Neural progenitor cell (in vitro differentiated cells): ENCODE measurements around the gene GAB3. TPM values are rescaled to one million over a fixed set of nuclear protein-coding genes. Genes with fewer than 3 reads are reported as not detected.

Experiments
- DNase-seq: peaks from one replicate; pipeline ENCODE4 v3.0.0-alpha.2; 2016; ENCODE audit warnings: low spot score
- H2AFZ ChIP-seq: fragments of 200-600 bp; sonication (generic); replicated peaks from 2 replicates; pipeline ENCODE4 v1.6.1; 2016; ENCODE audit warnings: antibody characterized with exemption
- H3F3A ChIP-seq: fragments of 200-600 bp; sonication (generic); 2 replicates; pipeline ENCODE4 v1.6.1; 2016; ENCODE audit warnings: antibody characterized with exemption, low read depth
- H3K27ac ChIP-seq: fragments of 200-600 bp; sonication (generic); 2 replicates; pipeline ENCODE4 v1.5.1; 2016; ENCODE audit warnings: mild to moderate bottlenecking
- H3K27me3 ChIP-seq: fragments of 200-600 bp; sonication (generic); 2 replicates; pipeline ENCODE4 v1.6.1; 2016; ENCODE audit warnings: mild to moderate bottlenecking, moderate library complexity
- H3K36me3 ChIP-seq: fragments of 200-600 bp; sonication (generic); 2 replicates; pipeline ENCODE4 v1.5.1; 2016
- H3K4me1 ChIP-seq: fragments of 200-600 bp; sonication (generic); 2 replicates; pipeline ENCODE4 v1.6.1; 2016; ENCODE audit warnings: mixed run types
- H3K4me2 ChIP-seq: fragments of 200-600 bp; sonication (generic); 2 replicates; pipeline ENCODE4 v1.6.1; 2016
- H3K4me3 ChIP-seq: fragments of 200-600 bp; sonication (generic); 2 replicates; pipeline ENCODE4 v1.5.1; 2016
- H3K79me2 ChIP-seq: fragments of 200-600 bp; sonication (generic); 2 replicates; pipeline ENCODE4 v1.6.1; 2016; ENCODE audit warnings: low read depth
- H3K9ac ChIP-seq: fragments of 200-600 bp; sonication (generic); 2 replicates; pipeline ENCODE4 v1.6.1; 2016
- H3K9me3 ChIP-seq: fragments of 200-600 bp; sonication (generic); 2 replicates; pipeline ENCODE4 v1.5.1; 2016; ENCODE audit warnings: low read depth
- H4K20me1 ChIP-seq: fragments of 200-600 bp; sonication (generic); 2 replicates; pipeline ENCODE4 v1.6.1; 2016; ENCODE audit warnings: low read depth
- H3K27ac Mint-ChIP-seq: 3 replicates; pipeline ENCODE4 v1.8.0; 2021; ENCODE audit warnings: mixed read lengths
- H3K27me3 Mint-ChIP-seq: 2 replicates; pipeline ENCODE4 v1.8.0; 2022; ENCODE audit warnings: low read depth, mild to moderate bottlenecking, inconsistent platforms, moderate library complexity, mixed read lengths; ENCODE audit not compliant: insufficient read depth
- H3K36me3 Mint-ChIP-seq: 3 replicates; pipeline ENCODE4 v1.8.0; 2021; ENCODE audit warnings: mixed read lengths
- H3K4me1 Mint-ChIP-seq: 3 replicates; pipeline ENCODE4 v1.8.0; 2021; ENCODE audit warnings: mixed read lengths
- H3K4me3 Mint-ChIP-seq: 3 replicates; pipeline ENCODE4 v1.8.0; 2021; ENCODE audit warnings: mild to moderate bottlenecking, moderate library complexity, mixed read lengths
- H3K9me3 Mint-ChIP-seq: 3 replicates; pipeline ENCODE4 v1.8.0; 2020; ENCODE audit warnings: mixed read lengths
- CTCF ChIP-seq: fragments of 200-600 bp; sonication (generic); IDR thresholded peaks from 2 replicates; pipeline ENCODE4 v1.5.1; 2017; ENCODE audit warnings: antibody characterized with exemption, mild to moderate bottlenecking
- EZH2 ChIP-seq: fragments of 200-600 bp; sonication (generic); IDR thresholded peaks from 2 replicates; pipeline ENCODE4 v1.6.1; 2017; ENCODE audit warnings: antibody characterized with exemption, mild to moderate bottlenecking, moderate library complexity
- EZH2phosphoT487 ChIP-seq: fragments of 200-600 bp; sonication (generic); IDR thresholded peaks from 2 replicates; pipeline ENCODE4 v1.6.1; 2017; ENCODE audit warnings: antibody characterized with exemption
- total RNA-seq: library from RNA; depleted of rRNA; stranded (reverse); fragments of >200 nt; gene quantifications from 2 replicates; pipeline ENCODE4 v1.2.3, GENCODE V29; 2015; ENCODE audit warnings: low replicate concordance

GAB3 gene
- total RNA-seq, 1 donor from 2014 or later: not detected

- no peak overlapping the region for H3K4me3 ChIP-seq
- no peak overlapping the region for H2AFZ ChIP-seq
- H3K27ac ChIP-seq: no peak overlapping the region
- H3K9me3 ChIP-seq: peaks cover 2% of the 10 kb centered on the region
- no peak overlapping the region for H3K9ac ChIP-seq
- no peaks in the 10 kb centered on the region for H4K20me1 ChIP-seq
- peaks cover 10% of the 10 kb centered on the region for H3K9me3 Mint-ChIP-seq
- H3K27ac Mint-ChIP-seq: no peak overlapping the region
- no peaks in the 10 kb centered on the region for H3F3A ChIP-seq
- no peak for DNase-seq
- no peak overlapping the region for H3K4me3 Mint-ChIP-seq
- no peaks in the 10 kb centered on the region for H3K79me2 ChIP-seq
- H3K4me1 Mint-ChIP-seq: no peaks in the 10 kb centered on the region
- no peak for TF ChIP-seq EZH2
- H3K36me3 Mint-ChIP-seq: no peaks in the 10 kb centered on the region
- H3K4me1 ChIP-seq: no peaks in the 10 kb centered on the region
- no peak overlapping the region for H3K4me2 ChIP-seq
- no peaks in the 10 kb centered on the region for H3K27me3 Mint-ChIP-seq
- no peaks in the 10 kb centered on the region for H3K36me3 ChIP-seq
- no peaks in the 10 kb centered on the region for H3K27me3 ChIP-seq
Observed at GRCh38 chrX:154727871-154728270, 23.0 kb downstream of the GAB3 start.

- no peak overlapping the region for H3K27ac ChIP-seq
- H3K27me3 ChIP-seq: no peaks in the 10 kb centered on the region
- no peak overlapping the region for H3K9ac ChIP-seq
- no peak overlapping the region for H3K27ac Mint-ChIP-seq
- H4K20me1 ChIP-seq: no peaks in the 10 kb centered on the region
- no peaks in the 10 kb centered on the region for H3K36me3 Mint-ChIP-seq
- H3F3A ChIP-seq: no peaks in the 10 kb centered on the region
- DNase-seq: no peak
- H3K9me3 ChIP-seq: peaks cover 2% of the 10 kb centered on the region
- peaks cover 10% of the 10 kb centered on the region for H3K9me3 Mint-ChIP-seq
- no peak overlapping the region for H3K4me3 Mint-ChIP-seq
- TF ChIP-seq EZH2 (no peak), EZH2phosphoT487 (no peak), CTCF (no peak)
- no peak overlapping the region for H3K4me3 ChIP-seq
- H2AFZ ChIP-seq: no peak overlapping the region
- H3K27me3 Mint-ChIP-seq: no peaks in the 10 kb centered on the region
- H3K4me2 ChIP-seq: no peak overlapping the region
- H3K4me1 ChIP-seq: no peaks in the 10 kb centered on the region
- H3K79me2 ChIP-seq: no peaks in the 10 kb centered on the region
- H3K4me1 Mint-ChIP-seq: no peaks in the 10 kb centered on the region
- H3K36me3 ChIP-seq: no peaks in the 10 kb centered on the region
Observed at GRCh38 chrX:154727418-154727817, 23.5 kb downstream of the GAB3 start.

GRCh38 chrX:154724993-154725756, 25.7 kb downstream of the GAB3 start:
- no peak for DNase-seq
- Mint-ChIP-seq H3K27ac (no peak overlapping the region), H3K27me3 (no peaks in the 10 kb centered on the region), H3K9me3 (peaks cover 12% of the 10 kb centered on the region), H3K4me3 (no peak overlapping the region), H3K4me1 (no peaks in the 10 kb centered on the region), H3K36me3 (no peaks in the 10 kb centered on the region)
- TF ChIP-seq EZH2phosphoT487 (no peak), CTCF (no peak), EZH2 (no peak)
- Histone ChIP-seq H3K36me3 (no peaks in the 10 kb centered on the region), H2AFZ (no peak overlapping the region), H3K9me3 (no peaks in the 10 kb centered on the region), H3K27me3 (no peaks in the 10 kb centered on the region), H3K27ac (no peak overlapping the region), H3K4me2 (no peak overlapping the region), H4K20me1 (no peaks in the 10 kb centered on the region), H3K4me3 (no peak overlapping the region), H3K9ac (no peak overlapping the region), H3K79me2 (no peaks in the 10 kb centered on the region), H3F3A (no peaks in the 10 kb centered on the region), H3K4me1 (no peaks in the 10 kb centered on the region)

- H3K4me3 Mint-ChIP-seq: no peak overlapping the region
- Histone ChIP-seq H3K4me1 (no peaks in the 10 kb centered on the region), H3F3A (no peaks in the 10 kb centered on the region), H2AFZ (no peak overlapping the region), H3K79me2 (no peaks in the 10 kb centered on the region), H3K9me3 (no peaks in the 10 kb centered on the region), H3K4me3 (no peak overlapping the region), H4K20me1 (no peaks in the 10 kb centered on the region), H3K9ac (no peak overlapping the region), H3K27me3 (no peaks in the 10 kb centered on the region), H3K36me3 (no peaks in the 10 kb centered on the region), H3K4me2 (no peak overlapping the region), H3K27ac (no peak overlapping the region)
- H3K4me1 Mint-ChIP-seq: no peaks in the 10 kb centered on the region
- no peak overlapping the region for H3K27ac Mint-ChIP-seq
- DNase-seq: no peak
- peaks cover 12% of the 10 kb centered on the region for H3K9me3 Mint-ChIP-seq
- no peaks in the 10 kb centered on the region for H3K27me3 Mint-ChIP-seq
- TF ChIP-seq EZH2phosphoT487: no peak
- no peak for TF ChIP-seq CTCF
- TF ChIP-seq EZH2: no peak
- no peaks in the 10 kb centered on the region for H3K36me3 Mint-ChIP-seq
Observed at GRCh38 chrX:154721155-154721554, 29.7 kb downstream of the GAB3 start.
